Colonic mucosa (tissue), 4 donors: ENCODE data around the gene SPATS2L. TPM values are rescaled to one million over a fixed set of nuclear protein-coding genes. Genes with fewer than 3 reads are reported as not detected.

ENCODE experiments used
- DNase-seq: peaks from one replicate; pipeline ENCODE4 v3.0.0-alpha.2; 2020
- H3K27ac ChIP-seq: fragments of 200-600 bp; one replicate; pipeline ENCODE4 v1.8.0; 2021
- H3K27me3 ChIP-seq: fragments of 200-600 bp; one replicate; pipeline ENCODE4 v1.8.0; 2021
- H3K36me3 ChIP-seq: fragments of 200-600 bp; one replicate; pipeline ENCODE4 v1.8.0; 2021
- H3K4me1 ChIP-seq: fragments of 200-600 bp; one replicate; pipeline ENCODE4 v1.8.0; 2021; ENCODE audit warnings: mild to moderate bottlenecking
- H3K4me3 ChIP-seq: fragments of 200-600 bp; one replicate; pipeline ENCODE4 v1.8.0; 2021
- H3K9ac ChIP-seq, 2 donors: one replicate each; pipeline ENCODE4 v1.7.0; 2013; ENCODE audit warnings: control low read depth in 2 of 2, low read depth in 2 of 2, low read length in 2 of 2
- H3K9me3 ChIP-seq: fragments of 200-600 bp; one replicate; pipeline ENCODE4 v1.8.0; 2021
- CTCF ChIP-seq: fragments of 200-600 bp; IDR thresholded peaks from one replicate; pipeline ENCODE4 v1.8.0; 2022; ENCODE audit warnings: antibody characterized with exemption, mild to moderate bottlenecking
- intact Hi-C: fragments of 100-400 bp; cut with DNase I; formaldehyde crosslinking; loops from one replicate; pipeline ENCODE4 v1.14.1; 2022
- total RNA-seq, 2 donors: library from RNA; stranded (reverse); fragmentation: NEBNext Ultra II Directional in 1 of 2; extraction: Animal tissue kit (Norgen Biotek cat#: 25700) in 1 of 2; gene quantifications; one replicate each; pipeline ENCODE4 v1.2.1, GENCODE V29; 2021
- donor health status: healthy.
- donor health status: DM: no; HTN: no; CAD: no.
- donor health status: DM: no; HTN: no; CAD: no.

SPATS2L gene
- total RNA-seq, 2 donors from 2014 or later, result 151 to 187 TPM

GRCh38 chr2:200426754-200427153, 120.3 kb downstream of the SPATS2L start:
- H3K4me1 ChIP-seq, result no peaks in the 10 kb centered on the region
- H3K9ac ChIP-seq, result no peak overlapping the region
- no peak for TF ChIP-seq CTCF
- DNase-seq, result no peak
- H3K36me3 ChIP-seq, result no peaks in the 10 kb centered on the region
- no peaks in the 10 kb centered on the region for H3K27me3 ChIP-seq
- intact Hi-C loops, result no loop called here
- no peak overlapping the region for H3K4me3 ChIP-seq
- no peak overlapping the region for H3K27ac ChIP-seq
- H3K9me3 ChIP-seq, result no peaks in the 10 kb centered on the region

DNA sequence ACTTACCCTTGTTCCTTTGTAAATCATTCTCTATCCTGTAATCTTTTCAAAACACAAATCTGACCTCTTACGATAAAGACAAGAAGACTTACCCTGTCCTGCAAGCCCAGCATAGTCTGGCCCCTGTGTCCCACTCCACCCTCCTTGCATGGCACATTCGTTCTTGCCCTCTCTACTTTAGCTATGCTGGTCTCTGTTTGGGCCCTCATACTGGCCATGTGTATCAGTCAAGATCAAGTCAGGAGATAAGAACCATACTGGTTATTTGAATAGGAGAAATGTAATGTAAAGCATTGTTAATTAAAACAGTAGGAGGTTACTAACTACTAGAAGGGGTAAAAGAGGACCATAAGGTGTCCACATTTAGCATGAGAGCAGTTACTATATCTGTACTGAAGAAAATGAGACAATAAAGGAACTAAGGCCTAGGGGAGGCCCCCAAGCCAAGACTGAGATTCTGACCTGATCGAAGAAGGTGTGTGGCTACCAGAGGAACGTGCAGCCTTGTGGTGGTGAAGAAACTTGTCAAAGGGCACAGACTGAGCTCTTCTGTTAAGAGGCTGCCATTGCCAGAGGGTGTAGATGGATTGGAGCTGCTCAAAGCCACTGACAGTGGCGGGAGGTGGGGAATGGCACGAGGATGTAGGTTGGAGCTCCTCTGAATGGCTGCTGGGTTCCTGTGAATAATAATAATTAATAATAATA, 122.6 kb downstream of the SPATS2L start:
- Histone ChIP-seq H3K4me3 (no peak overlapping the region), H3K27me3 (no peaks in the 10 kb centered on the region), H3K9me3 (no peaks in the 10 kb centered on the region), H3K4me1 (no peaks in the 10 kb centered on the region), H3K27ac (no peak overlapping the region), H3K36me3 (no peaks in the 10 kb centered on the region), H3K9ac (no peak overlapping the region)
- intact Hi-C loops, result no loop called here
- no peak for TF ChIP-seq CTCF
- no peak for DNase-seq

GRCh38 chr2:200430017-200430416, 123.5 kb downstream of the SPATS2L start:
- DNase-seq, result no peak
- Histone ChIP-seq H3K4me3 (no peak overlapping the region), H3K9me3 (no peaks in the 10 kb centered on the region), H3K27ac (no peak overlapping the region), H3K4me1 (no peaks in the 10 kb centered on the region), H3K9ac (no peak overlapping the region), H3K36me3 (no peaks in the 10 kb centered on the region), H3K27me3 (no peaks in the 10 kb centered on the region)
- no peak for TF ChIP-seq CTCF
- intact Hi-C loops, result no loop called here

GRCh38 chr2:200431996-200432705, 125.7 kb downstream of the SPATS2L start:
- Histone ChIP-seq H3K4me3 (no peak overlapping the region), H3K9ac (no peak overlapping the region), H3K27me3 (no peaks in the 10 kb centered on the region), H3K9me3 (no peaks in the 10 kb centered on the region), H3K4me1 (no peaks in the 10 kb centered on the region), H3K27ac (no peak overlapping the region), H3K36me3 (no peaks in the 10 kb centered on the region)
- no peak for TF ChIP-seq CTCF
- DNase-seq, result no peak
- intact Hi-C loops, result no loop called here

- H3K27ac ChIP-seq, result no peak overlapping the region
- DNase-seq, result no peak
- no peaks in the 10 kb centered on the region for H3K36me3 ChIP-seq
- H3K27me3 ChIP-seq, result no peaks in the 10 kb centered on the region
- H3K9me3 ChIP-seq, result no peaks in the 10 kb centered on the region
- intact Hi-C loops, result no loop called here
- no peak overlapping the region for H3K9ac ChIP-seq
- no peak overlapping the region for H3K4me3 ChIP-seq
- H3K4me1 ChIP-seq, result no peaks in the 10 kb centered on the region
- TF ChIP-seq CTCF, result no peak
These were observed 128.9 kb downstream of the SPATS2L start for GRCh38 chr2:200435379-200435778.
